Right lobe of liver (tissue), 6 donors: ENCODE results near the gene RTP4. TPM values are rescaled to one million over a fixed set of nuclear protein-coding genes. Genes with fewer than 3 reads are reported as not detected.
A peak's percentile ranks its signal among the peaks of the same experiment; 100 is the strongest.

Experiments used
- ATAC-seq, 4 donors: fragments of 200-7000 bp; cut with Tn5 transposase; one replicate each; pipeline ENCODE4 v1.9.1; 2020; ENCODE audit warnings: mild to moderate bottlenecking in 4 of 4, moderate library complexity in 4 of 4
- DNase-seq, 3 donors: peaks; one replicate each; pipeline ENCODE4 v3.0.0-alpha.2; 2020
- H3K27ac ChIP-seq, 3 donors: fragments of 200-600 bp; one replicate each; pipeline ENCODE4 v1.8.0; 2022
- H3K27me3 ChIP-seq, 2 donors: fragments of 200-600 bp; one replicate each; pipeline ENCODE4 v1.8.0; 2022
- H3K36me3 ChIP-seq, 4 donors: fragments of 200-600 bp; sonication (generic) in 1 of 4; one replicate each; pipeline versions ENCODE4 v1.5.1 to v1.8.0; 2017 to 2022; ENCODE audit warnings: control low read depth in 1 of 4
- H3K4me1 ChIP-seq, 4 donors: fragments of 200-600 bp; sonication (generic) in 1 of 4; one replicate each; pipeline versions ENCODE4 v1.5.1 to v1.8.0; 2017 to 2022; ENCODE audit warnings: control low read depth in 1 of 4
- H3K4me3 ChIP-seq, 3 donors: fragments of 200-600 bp; one replicate each; pipeline ENCODE4 v1.8.0; 2022
- H3K9me3 ChIP-seq, 4 donors: fragments of 200-600 bp; sonication (generic) in 1 of 4; one replicate each; pipeline versions ENCODE4 v1.5.1 to v1.8.0; 2017 to 2022; ENCODE audit warnings: control low read depth in 1 of 4
- CTCF ChIP-seq, 4 donors: fragments of 200-600 bp in 3 of 4; fragments of 450-650 bp in 1 of 4; IDR thresholded peaks; one replicate each; pipeline versions ENCODE4 v1.5.1 to v1.8.0; 2016 to 2022; ENCODE audit warnings: antibody characterized with exemption in 4 of 4, mild to moderate bottlenecking in 2 of 4
- POLR2A ChIP-seq: fragments of 450-650 bp; IDR thresholded peaks from one replicate; pipeline ENCODE4 v1.6.1; 2017; ENCODE audit warnings: antibody characterized with exemption, mild to moderate bottlenecking
- WGBS: methylation state at CpG from one replicate; pipeline ENCODE4 v1.1.6; 2018; ENCODE audit warnings: low coverage, low lambda C conversion rate; ENCODE audit not compliant: insufficient coverage; ENCODE audit errors: missing lambda C conversion rate; 5-methylcytosine and 5-hydroxymethylcytosine counted together
- intact Hi-C, 2 donors: fragments of 100-400 bp; cut with DNase I; formaldehyde crosslinking; loops; one replicate each; pipeline versions ENCODE4 v1.11.2 to v1.14.1; 2022
- total RNA-seq, 6 experiments: library from RNA; depleted of rRNA in 2 of 6; stranded (reverse); fragments of >200 nt in 2 of 6; fragmentation: NEBNext Ultra II Directional in 3 of 6; extraction: Animal tissue kit (Norgen Biotek cat#: 25700) in 3 of 6; gene quantifications; one replicate each; pipeline versions ENCODE4 v1.1.0 to v1.2.4, GENCODE V29; 2016 to 2023
- donor health status: DM: no; HTN: yes; CAD: no.
- donor health status: DM: no; HTN: no; CAD: no.
- donor health status: DM: no; HTN: no; CAD: no.
- donor health status: DM: no; HTN: yes; CAD: no.
- donor health status: DM: no; HTN: yes; CAD: no.

RTP4 gene
- total RNA-seq, 6 experiments from 2014 or later = 0.92 to 3.2 (median 2.0) TPM

GRCh38 chr3:187385296-187385695 lies 17.1 kb downstream of the RTP4 start:
- no peak for DNase-seq
- intact Hi-C loops = no loop called here
- H3K9me3 ChIP-seq = no peaks in the 10 kb centered on the region
- no peak overlapping the region for H3K4me3 ChIP-seq
- no peak overlapping the region for H3K27ac ChIP-seq
- no peaks in the 10 kb centered on the region for H3K27me3 ChIP-seq
- no peak for ATAC-seq
- no peak for TF ChIP-seq CTCF (IDR thresholded peaks at IDR 0.05)
- TF ChIP-seq POLR2A = no peak
- no peaks in the 10 kb centered on the region for H3K36me3 ChIP-seq
- no peaks in the 10 kb centered on the region for H3K4me1 ChIP-seq
- 100% methylated on average over 1 of the region's 1 CpG for WGBS

GRCh38 chr3:187396661-187397060 lies 28.5 kb downstream of the RTP4 start:
- TF ChIP-seq POLR2A = no peak
- no peak for TF ChIP-seq CTCF (IDR thresholded peaks at IDR 0.05)
- WGBS = no CpG with 5 or more reads among the region's 1 CpG
- Histone ChIP-seq H3K4me3 (no peak overlapping the region), H3K36me3 (no peaks in the 10 kb centered on the region), H3K27me3 (no peaks in the 10 kb centered on the region), H3K27ac (no peak overlapping the region), H3K4me1 (no peaks in the 10 kb centered on the region), H3K9me3 (no peaks in the 10 kb centered on the region)
- ATAC-seq = peak in 2 of 4 donors; percentile 45 to 86
- intact Hi-C loops = no loop called here
- no peak for DNase-seq

- no peaks in the 10 kb centered on the region for H3K4me1 ChIP-seq
- intact Hi-C loops = no loop called here
- no peaks in the 10 kb centered on the region for H3K36me3 ChIP-seq
- no peak for TF ChIP-seq POLR2A
- TF ChIP-seq CTCF (IDR thresholded peaks at IDR 0.05) = no peak
- ATAC-seq (no peak), DNase-seq (no peak)
- H3K27me3 ChIP-seq = no peaks in the 10 kb centered on the region
- H3K27ac ChIP-seq = no peak overlapping the region
- no peak overlapping the region for H3K4me3 ChIP-seq
- H3K9me3 ChIP-seq = no peaks in the 10 kb centered on the region
These were observed 30.8 kb downstream of the RTP4 start for GRCh38 chr3:187398955-187399354.

- no peaks in the 10 kb centered on the region for H3K36me3 ChIP-seq
- DNase-seq (no peak), ATAC-seq (no peak)
- H3K27ac ChIP-seq = no peak overlapping the region
- no peak overlapping the region for H3K4me3 ChIP-seq
- no peaks in the 10 kb centered on the region for H3K27me3 ChIP-seq
- intact Hi-C loops = no loop called here
- TF ChIP-seq POLR2A (no peak), CTCF (IDR thresholded peaks at IDR 0.05) (no peak)
- H3K9me3 ChIP-seq = no peaks in the 10 kb centered on the region
- 62% methylated on average over 3 of the region's 3 CpGs for WGBS
- no peaks in the 10 kb centered on the region for H3K4me1 ChIP-seq
These were observed 32.6 kb downstream of the RTP4 start for GRCh38 chr3:187400756-187401155.

- Histone ChIP-seq H3K27ac (no peak overlapping the region), H3K4me3 (no peak overlapping the region), H3K4me1 (no peaks in the 10 kb centered on the region), H3K36me3 (no peaks in the 10 kb centered on the region), H3K27me3 (no peaks in the 10 kb centered on the region), H3K9me3 (no peaks in the 10 kb centered on the region)
- DNase-seq (no peak), ATAC-seq (no peak)
- intact Hi-C loops = no loop called here
- TF ChIP-seq POLR2A = no peak
- TF ChIP-seq CTCF (IDR thresholded peaks at IDR 0.05) = no peak
- WGBS = 70% methylated on average over 4 of the region's 4 CpGs
These were observed 33.7 kb downstream of the RTP4 start for GRCh38 chr3:187401856-187402255.
